Suprapubic skin (tissue), 4 donors: ENCODE data around the gene SLC6A19.

Experiments
- EP300 ChIP-seq: sonication (generic); formaldehyde crosslinking; IDR thresholded peaks from one replicate; pipeline ENCODE4 v1.6.1; 2017; ENCODE audit warnings: antibody characterized with exemption
- POLR2A ChIP-seq, 2 donors: fragments of 450-650 bp; IDR thresholded peaks; one replicate each; pipeline ENCODE4 v1.6.1; 2017; ENCODE audit warnings: antibody characterized with exemption in 2 of 2, mild to moderate bottlenecking in 2 of 2, moderate library complexity in 2 of 2
- POLR2AphosphoS5 ChIP-seq, 3 donors: sonication (generic); formaldehyde crosslinking; IDR thresholded peaks; one replicate each; pipeline ENCODE4 v1.6.1; 2017; ENCODE audit warnings: antibody characterized with exemption in 3 of 3
- TF ChIP-seq, protein P1 (sequence below), 2 donors: fragments of 200-600 bp in 1 of 2; fragments of 450-650 bp in 1 of 2; sonication (generic) in 1 of 2; IDR thresholded peaks; one replicate each; pipeline ENCODE4 v1.5.1; 2016 to 2019; ENCODE audit warnings: antibody characterized with exemption in 2 of 2, mild to moderate bottlenecking in 1 of 2, moderate library complexity in 1 of 2

DNA sequence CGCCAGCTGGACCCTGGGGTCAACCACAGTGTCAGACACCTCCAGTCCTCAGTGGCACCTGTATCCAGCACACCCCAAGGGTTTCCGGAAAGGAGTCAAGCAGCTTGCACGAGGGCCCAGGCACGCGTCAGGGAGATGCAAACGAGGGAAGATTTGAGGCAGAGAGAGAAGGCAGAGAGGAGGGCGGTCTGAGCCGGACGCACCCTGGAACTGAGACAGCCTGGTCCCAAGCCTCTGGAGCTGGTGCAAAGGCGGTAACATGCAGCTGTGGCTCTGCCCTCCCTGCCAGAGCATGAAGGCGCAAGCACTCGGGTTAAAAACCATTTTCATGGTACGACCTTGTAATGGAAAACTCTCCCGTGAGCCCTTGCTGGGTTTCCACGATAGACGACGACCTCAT is 56.0 kb downstream of the SLC6A19 start:
- TF ChIP-seq EP300 (no peak), POLR2A (IDR thresholded peaks at IDR 0.05) (no peak), POLR2AphosphoS5 (IDR thresholded peaks at IDR 0.05) (no peak)
- TF ChIP-seq, protein P1, sequence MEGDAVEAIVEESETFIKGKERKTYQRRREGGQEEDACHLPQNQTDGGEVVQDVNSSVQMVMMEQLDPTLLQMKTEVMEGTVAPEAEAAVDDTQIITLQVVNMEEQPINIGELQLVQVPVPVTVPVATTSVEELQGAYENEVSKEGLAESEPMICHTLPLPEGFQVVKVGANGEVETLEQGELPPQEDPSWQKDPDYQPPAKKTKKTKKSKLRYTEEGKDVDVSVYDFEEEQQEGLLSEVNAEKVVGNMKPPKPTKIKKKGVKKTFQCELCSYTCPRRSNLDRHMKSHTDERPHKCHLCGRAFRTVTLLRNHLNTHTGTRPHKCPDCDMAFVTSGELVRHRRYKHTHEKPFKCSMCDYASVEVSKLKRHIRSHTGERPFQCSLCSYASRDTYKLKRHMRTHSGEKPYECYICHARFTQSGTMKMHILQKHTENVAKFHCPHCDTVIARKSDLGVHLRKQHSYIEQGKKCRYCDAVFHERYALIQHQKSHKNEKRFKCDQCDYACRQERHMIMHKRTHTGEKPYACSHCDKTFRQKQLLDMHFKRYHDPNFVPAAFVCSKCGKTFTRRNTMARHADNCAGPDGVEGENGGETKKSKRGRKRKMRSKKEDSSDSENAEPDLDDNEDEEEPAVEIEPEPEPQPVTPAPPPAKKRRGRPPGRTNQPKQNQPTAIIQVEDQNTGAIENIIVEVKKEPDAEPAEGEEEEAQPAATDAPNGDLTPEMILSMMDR (IDR thresholded peaks at IDR 0.05): no peak
